GM23338 (cell line): ENCODE results near the gene SPRING1. TPM values are rescaled to one million over a fixed set of nuclear protein-coding genes. Genes with fewer than 3 reads are reported as not detected.

Experiments
- EZH2phosphoT487 ChIP-seq: fragments of 200-600 bp; sonication (generic); IDR thresholded peaks from one replicate; pipeline ENCODE4 v1.8.1; 2018; ENCODE audit warnings: antibody characterized with exemption; ENCODE audit not compliant: unreplicated experiment
- POLR2AphosphoS5 ChIP-seq: IDR thresholded peaks from 2 replicates; pipeline ENCODE4 v1.6.1; 2016; ENCODE audit warnings: antibody characterized with exemption, low read depth
- REST ChIP-seq: IDR thresholded peaks from one replicate; pipeline ENCODE4 v1.6.1; 2018; ENCODE audit warnings: antibody characterized with exemption; ENCODE audit not compliant: unreplicated experiment
- polyA plus RNA-seq: library from polyadenylated mRNA; unstranded; fragments of >200 nt; fragmentation: Nextera tagmentation; extraction: Ambion mirVana; gene quantifications from 2 replicates; pipeline ENCODE4 v1.2.1, GENCODE V29; 2016
- total RNA-seq: library from RNA; depleted of rRNA; stranded (reverse); fragments of >200 nt; shearing (Covaris generic); gene quantifications from 2 replicates; pipeline ENCODE4 v1.2.3, GENCODE V29; 2014
- TF ChIP-seq, protein P1 (sequence below): fragments of 250-450 bp; sonication (Bioruptor Pico); IDR thresholded peaks from 2 replicates; pipeline ENCODE4 v1.5.0; 2020; ENCODE audit warnings: mild to moderate bottlenecking, moderate library complexity

Gene SPRING1
- total and polyA plus RNA-seq, 2 experiments from 2014 or later: 8.2 to 57.1 TPM

- TF ChIP-seq, protein P1, sequence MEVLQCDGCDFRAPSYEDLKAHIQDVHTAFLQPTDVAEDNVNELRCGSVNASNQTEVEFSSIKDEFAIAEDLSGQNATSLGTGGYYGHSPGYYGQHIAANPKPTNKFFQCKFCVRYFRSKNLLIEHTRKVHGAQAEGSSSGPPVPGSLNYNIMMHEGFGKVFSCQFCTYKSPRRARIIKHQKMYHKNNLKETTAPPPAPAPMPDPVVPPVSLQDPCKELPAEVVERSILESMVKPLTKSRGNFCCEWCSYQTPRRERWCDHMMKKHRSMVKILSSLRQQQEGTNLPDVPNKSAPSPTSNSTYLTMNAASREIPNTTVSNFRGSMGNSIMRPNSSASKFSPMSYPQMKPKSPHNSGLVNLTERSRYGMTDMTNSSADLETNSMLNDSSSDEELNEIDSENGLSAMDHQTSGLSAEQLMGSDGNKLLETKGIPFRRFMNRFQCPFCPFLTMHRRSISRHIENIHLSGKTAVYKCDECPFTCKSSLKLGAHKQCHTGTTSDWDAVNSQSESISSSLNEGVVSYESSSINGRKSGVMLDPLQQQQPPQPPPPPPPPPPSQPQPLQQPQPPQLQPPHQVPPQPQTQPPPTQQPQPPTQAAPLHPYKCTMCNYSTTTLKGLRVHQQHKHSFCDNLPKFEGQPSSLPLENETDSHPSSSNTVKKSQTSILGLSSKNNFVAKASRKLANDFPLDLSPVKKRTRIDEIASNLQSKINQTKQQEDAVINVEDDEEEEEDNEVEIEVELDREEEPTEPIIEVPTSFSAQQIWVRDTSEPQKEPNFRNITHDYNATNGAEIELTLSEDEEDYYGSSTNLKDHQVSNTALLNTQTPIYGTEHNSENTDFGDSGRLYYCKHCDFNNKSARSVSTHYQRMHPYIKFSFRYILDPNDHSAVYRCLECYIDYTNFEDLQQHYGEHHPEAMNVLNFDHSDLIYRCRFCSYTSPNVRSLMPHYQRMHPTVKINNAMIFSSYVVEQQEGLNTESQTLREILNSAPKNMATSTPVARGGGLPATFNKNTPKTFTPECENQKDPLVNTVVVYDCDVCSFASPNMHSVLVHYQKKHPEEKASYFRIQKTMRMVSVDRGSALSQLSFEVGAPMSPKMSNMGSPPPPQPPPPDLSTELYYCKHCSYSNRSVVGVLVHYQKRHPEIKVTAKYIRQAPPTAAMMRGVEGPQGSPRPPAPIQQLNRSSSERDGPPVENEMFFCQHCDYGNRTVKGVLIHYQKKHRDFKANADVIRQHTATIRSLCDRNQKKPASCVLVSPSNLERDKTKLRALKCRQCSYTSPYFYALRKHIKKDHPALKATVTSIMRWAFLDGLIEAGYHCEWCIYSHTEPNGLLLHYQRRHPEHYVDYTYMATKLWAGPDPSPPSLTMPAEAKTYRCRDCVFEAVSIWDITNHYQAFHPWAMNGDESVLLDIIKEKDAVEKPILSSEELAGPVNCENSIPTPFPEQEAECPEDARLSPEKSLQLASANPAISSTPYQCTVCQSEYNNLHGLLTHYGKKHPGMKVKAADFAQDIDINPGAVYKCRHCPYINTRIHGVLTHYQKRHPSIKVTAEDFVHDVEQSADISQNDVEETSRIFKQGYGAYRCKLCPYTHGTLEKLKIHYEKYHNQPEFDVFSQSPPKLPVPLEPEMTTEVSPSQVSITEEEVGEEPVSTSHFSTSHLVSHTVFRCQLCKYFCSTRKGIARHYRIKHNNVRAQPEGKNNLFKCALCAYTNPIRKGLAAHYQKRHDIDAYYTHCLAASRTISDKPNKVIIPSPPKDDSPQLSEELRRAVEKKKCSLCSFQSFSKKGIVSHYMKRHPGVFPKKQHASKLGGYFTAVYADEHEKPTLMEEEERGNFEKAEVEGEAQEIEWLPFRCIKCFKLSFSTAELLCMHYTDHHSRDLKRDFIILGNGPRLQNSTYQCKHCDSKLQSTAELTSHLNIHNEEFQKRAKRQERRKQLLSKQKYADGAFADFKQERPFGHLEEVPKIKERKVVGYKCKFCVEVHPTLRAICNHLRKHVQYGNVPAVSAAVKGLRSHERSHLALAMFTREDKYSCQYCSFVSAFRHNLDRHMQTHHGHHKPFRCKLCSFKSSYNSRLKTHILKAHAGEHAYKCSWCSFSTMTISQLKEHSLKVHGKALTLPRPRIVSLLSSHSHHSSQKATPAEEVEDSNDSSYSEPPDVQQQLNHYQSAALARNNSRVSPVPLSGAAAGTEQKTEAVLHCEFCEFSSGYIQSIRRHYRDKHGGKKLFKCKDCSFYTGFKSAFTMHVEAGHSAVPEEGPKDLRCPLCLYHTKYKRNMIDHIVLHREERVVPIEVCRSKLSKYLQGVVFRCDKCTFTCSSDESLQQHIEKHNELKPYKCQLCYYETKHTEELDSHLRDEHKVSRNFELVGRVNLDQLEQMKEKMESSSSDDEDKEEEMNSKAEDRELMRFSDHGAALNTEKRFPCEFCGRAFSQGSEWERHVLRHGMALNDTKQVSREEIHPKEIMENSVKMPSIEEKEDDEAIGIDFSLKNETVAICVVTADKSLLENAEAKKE (CRISPR knock-in tag): no peak
- no peak for TF ChIP-seq REST
- TF ChIP-seq EZH2phosphoT487: no peak
- no peak for TF ChIP-seq POLR2AphosphoS5
Observed at GRCh38 chr12:116760622-116761020, 22.8 kb upstream of the SPRING1 start (continued).
